ENCODE results near the gene SIK3.

The SIK3 gene

DNA sequence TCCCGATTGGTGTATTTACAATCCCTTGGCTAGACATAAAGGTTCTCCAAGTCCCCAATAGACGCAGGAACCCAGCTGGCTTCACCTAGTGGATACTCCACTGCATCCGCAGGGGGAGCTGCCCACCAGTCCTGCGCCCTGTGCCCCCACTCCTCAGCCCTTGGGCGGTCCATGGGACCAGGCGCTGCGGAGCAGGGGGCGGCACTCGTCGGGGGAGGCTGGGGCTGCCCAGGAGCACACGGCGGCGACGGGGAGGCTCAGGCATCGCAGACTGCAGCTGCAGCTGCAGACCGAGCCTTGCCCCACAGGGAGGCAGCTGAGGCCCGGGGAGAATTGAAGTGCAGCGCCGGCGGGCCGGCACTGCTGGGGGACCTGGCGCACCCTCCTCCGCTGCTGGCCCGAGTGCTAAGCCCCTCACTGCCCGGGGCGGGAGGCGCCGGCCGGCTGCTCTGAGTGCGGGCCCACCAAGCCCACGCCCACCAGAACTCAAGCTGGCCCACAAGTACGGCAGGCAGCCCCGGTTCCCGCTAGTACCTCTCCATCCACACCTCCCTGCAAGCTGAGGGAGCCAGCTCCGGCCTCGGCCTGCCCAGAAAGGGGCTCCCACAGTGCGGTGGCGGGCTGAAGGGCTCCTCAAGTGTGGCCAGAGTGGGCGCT is 12.2 kb upstream of the SIK3 start:
- DNase-seq = no peak

DNA sequence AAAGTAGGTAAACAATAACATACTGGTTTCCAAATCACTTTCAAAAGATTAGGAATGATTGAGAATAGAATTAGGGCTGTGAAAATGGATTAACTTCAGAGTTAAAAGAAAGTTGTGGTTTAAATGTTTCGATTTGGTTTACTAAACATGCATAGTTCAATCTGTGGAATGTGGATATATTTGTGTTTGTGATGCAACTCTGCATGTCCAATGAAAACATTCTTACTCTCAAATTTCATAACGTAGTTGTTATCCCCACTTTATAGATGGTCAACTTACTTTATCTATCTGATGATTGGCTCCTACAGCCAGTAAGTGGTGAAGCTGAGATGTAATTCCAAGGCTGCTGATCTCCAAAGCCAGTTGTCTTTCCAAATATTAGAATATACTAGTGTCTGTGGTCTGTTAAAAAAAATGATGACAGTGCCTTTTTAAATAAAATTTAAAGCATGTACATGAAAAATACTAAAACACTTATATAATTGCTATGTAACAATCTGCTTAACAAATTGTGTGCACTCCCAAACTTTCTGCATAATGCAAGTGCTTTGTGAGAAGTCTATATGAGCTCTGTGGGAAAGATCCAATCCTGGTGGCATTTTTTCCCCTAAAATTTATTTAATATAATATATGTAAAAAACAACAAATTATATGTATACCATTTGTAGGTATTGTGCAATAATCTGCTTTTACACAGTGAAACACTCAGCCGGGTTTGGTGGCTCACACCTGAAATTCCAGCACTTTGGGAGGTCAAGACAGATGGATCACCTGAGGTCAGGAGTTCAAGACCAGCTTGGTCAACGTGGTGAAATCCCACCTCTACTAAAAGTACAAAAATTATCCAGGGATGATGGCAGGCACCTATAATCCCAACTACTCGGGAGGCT is 9.7 kb upstream of the SIK3 start:
- no peak for DNase-seq

GRCh38 chr11:117100556-117100955 is 2.3 kb upstream of the SIK3 start:
- DNase-seq = no peak

GRCh38 chr11:117099696-117100095 is 1.5 kb upstream of the SIK3 start:
- DNase-seq = no peak

DNA sequence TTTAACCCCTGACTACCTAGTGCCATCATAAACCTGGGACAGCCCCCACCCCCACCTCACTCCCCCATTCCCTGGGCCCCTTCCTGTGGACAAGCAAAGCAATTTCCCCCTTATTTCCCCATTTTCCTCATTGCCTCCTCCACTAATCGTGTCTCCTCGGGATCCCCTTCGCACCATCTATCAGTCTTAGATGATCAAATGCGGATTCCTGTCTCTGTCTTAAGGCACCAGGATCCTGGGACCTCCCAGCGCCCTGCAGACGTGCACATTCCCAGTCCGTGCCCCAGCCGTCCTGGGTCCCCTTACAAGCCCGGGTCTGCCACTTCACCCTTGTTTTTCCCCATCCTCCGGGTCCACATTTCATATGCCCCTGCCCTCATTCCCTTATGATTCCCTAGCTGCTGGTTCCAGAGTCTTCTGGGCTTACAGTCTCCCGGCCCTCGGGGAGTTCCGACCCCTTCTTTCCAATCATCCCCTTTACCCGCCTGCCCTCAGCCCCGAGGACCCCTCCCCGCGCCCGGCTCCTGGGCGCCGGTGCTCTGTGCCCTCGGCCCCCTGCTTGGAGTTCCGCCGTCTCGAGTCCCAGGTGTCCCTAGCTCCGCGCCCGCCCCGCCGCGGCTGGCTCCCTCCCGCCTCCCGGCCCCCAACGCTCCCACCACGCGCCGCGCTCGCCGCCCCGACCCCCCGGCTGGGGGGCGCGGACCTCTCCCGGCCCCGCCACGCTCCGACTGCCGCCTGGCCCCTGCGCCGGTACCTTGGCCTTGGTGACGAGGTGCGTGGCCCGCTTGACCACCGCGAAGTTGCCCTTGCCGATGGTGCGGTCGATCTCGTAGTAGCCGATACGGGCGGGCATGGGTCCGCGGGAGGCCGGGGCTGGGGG is 599 bp downstream of the SIK3 start:
- peak in 4 of 5 donors; percentile 16 to 24 (median 23) for DNase-seq

DNA sequence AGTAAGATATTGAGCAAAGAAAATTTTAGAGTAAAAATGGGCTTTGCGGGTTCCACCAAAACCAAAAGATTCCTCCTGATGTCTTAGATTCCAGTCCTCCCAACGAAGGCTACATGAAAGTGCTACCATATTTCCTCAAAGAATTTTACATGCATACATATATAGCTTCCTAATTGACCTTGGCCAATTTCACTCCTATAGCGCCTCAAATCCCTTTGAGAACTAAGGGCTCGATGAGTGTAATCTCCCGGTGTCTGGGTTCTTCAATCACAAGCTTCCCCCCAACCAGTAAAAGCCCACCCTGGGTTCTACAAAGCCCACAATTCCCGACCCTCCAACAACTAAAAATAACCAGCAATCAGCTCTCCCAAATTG is 1.2 kb downstream of the SIK3 start:
- no peak for DNase-seq

DNA sequence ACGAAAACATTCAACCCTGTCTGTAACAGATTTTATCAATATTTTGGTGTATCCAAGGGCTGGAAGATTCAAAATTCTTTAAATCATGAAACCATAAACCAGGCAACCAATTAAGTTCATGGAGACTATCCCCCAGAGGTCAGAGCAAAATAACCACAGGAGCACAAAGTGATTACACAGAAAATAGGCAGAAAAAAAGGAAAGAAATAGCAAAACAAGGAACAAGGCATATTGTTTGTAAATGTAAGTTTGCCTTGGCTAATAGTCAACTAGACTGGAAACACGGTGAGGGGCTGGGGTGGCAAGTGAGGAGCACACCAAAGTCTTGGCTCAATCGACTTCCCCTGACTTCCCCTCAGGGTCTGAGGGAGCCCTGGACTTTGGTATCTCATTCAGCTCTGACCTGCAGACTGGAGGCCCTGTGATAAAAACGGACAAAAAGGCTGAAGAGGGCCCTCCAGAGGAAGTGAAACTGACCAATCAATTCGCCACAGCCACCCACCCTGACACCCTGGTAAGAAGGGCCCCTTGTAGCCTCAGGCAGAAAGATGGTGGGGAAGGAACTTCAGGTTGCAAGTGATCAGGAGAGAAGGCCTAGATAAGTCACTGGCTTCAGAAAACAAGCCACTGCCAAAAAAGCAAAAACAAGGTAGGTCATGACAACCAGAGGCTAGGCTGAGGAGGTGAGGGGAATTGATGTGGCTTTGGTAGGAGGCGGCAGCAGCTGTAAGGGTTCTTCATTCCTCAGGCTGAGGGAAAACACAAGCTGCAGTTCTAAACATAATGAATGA is 1.8 kb downstream of the SIK3 start:
- DNase-seq = peak in 4 of 5 donors; percentile 28 to 44 (median 38)

- DNase-seq = peak in 1 of 5 donors; percentile 19
These were observed 2.7 kb downstream of the SIK3 start for GRCh38 chr11:117095284-117096161.

- DNase-seq = no peak
These were observed 3.5 kb downstream of the SIK3 start for GRCh38 chr11:117094776-117095175.

DNA sequence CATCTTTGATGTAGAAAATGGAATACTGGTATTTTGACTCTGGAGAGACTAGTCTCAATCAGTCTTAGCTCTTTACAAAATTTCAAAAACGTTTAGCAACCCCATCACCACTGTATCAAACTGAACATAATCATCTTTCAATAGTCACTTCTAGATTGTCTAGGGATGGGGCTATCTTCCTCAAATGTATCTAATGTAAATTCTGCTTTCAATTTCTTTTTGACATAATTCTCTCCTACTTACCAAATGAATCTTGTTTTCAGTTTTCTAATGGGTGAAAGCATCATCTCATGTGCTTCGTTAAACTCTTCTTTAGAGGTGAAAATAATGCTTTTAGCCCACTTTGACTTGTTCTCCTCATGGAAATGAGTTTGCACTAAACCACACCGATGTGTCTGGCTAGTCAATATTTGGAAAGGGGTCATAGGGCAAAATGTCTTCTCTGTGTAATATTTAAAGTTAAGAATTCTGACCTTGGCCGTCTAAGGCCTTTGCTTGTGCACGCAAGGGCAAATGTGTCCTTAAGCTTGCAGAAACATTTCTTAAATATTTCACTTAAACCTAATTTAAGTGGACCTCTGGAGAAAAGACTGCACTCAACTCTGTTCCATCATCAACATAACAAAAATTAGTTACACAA is 5.2 kb downstream of the SIK3 start:
- peak in 1 of 5 donors; percentile 49 for DNase-seq

DNA sequence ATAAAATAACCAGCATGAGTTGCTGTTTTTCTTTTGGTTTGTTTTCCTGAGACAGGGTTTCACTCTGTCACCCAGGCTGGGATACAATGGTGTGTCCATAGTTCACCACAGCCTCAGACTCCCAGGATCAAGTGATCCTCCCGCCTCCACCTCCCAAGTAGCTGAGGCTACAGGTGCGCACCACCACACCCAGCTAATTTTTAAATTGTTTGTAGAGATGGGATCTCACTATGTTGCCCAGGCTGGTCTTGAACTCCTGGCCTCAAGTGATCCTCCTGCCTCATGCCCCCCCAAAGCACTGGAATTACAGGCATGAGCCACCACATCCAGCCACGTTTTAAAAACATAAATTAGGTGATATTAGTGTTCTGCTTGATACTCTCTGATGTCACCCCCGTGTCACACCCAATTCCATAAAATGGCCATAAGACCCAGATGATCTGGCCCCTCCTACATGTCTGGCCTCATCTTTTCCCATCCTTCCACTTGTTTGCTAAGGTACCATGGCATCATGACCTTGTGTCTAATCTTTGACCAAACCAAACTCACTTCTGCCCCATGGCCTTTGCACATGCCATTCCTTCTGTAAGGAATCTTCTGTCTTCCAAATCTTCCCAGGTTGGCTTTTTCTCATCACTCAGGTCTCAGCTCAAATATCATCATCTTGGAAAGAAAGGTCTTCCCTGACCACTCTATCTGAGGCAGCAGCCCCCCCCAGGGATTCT is 6.3 kb downstream of the SIK3 start:
- no peak for DNase-seq

DNA sequence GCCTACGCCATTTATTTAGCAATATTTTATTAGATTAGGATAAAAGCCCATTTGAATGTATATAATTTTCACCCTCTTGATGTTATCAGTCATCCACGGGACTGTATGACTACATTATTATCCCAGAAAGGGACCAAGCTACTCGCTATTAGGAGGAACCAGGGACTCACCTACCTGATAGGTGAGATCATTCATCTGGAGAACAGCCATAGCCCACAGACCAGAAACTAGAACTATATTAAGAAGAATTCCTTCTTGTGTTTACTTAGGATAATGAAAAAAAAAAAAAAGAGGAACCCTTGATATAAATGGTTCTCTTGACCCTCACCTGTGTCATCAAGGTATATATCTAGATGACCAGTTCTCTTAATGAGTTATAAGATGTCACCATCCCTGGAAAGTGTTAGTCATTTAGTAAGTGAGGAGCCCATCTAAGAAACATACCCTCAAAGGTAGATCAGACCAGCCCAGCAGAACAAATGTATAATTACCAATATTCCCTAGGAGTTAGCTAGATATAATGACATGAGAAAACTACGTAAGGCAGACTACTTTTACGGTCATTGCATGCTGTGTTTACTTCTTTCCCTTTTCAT is 8.0 kb downstream of the SIK3 start:
- DNase-seq = no peak

GRCh38 chr11:117089685-117090084 is 8.5 kb downstream of the SIK3 start:
- DNase-seq = no peak

DNA sequence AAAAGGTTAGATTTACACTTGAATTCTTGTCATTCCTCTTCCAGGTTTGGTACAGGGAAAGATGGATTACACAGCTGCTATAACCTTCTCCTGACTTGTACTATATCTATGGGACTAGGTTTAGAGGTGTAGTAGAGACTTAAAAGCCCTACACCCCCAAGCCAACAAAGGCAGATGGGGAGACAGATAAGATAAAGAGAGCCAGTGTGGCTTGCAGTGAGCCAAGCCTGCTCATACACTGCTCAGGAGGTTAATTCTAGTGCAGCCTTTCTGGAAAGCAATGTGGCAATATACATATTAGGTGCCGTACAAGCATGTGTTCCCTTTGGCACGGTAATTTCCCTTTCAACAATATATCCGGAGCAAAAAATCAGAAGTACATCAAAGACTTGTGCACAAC is 10.8 kb downstream of the SIK3 start:
- no peak for DNase-seq

GRCh38 chr11:117084992-117085391 is 13.2 kb downstream of the SIK3 start:
- no peak for DNase-seq

DNA sequence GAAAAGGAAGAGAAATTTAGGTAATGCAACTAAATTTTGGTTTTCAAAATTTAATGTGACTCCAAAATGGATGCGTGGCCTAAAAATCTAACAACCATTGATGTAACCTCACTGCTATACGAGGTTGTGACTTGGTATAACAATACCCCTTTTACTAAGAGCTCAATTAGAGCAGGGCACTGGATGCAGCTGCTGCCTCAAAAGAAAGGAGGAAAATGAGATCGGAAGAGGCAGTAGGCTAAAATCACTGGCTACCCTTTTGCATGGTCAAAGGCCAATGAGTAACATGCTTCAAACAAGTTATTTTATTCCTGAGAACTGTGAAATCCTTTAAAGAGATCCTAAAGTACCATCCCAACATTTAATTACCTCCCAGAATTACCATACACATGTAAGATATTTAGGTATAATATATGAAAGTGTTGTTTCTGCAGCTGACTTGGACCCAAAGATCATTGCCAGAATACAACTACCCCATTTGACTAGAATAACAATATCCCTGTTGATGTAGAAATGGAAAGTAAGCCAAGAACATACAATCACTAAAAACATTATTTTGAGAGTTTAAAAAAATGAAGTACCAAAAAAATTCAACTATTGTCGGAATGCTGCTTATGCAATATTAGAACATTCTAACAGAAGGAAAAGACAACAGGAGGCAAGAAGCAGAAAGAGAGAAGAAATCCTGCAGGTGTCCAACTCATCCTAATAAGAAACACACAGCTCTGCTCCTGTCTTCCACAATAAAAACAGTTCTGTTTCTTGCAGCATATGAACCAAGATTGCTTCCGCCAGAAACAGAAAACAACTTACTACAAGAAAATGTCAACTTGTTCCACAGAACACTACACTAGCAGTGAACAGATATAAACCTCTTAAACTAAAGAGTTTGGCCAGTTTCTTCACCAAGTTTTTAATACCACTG is 15.0 kb downstream of the SIK3 start:
- no peak for DNase-seq

DNA sequence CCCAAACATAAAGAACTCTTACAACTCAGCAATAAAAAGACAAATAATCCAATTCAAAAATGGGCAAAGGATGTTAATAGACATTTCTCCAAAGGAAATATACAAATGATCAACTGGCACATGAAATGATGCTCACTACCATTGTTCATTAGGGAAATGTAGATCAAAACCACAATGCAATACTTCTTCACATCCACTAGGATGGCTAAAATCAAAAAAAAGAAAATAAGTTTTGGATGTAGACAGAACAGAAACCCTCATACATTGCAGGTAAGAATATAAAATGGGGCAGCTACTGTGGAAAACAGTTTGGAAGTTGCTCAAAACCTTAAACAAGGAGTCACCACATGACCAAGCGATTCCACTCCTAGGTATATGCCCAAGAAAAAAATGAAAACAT is 16.3 kb downstream of the SIK3 start:
- DNase-seq = no peak

DNA sequence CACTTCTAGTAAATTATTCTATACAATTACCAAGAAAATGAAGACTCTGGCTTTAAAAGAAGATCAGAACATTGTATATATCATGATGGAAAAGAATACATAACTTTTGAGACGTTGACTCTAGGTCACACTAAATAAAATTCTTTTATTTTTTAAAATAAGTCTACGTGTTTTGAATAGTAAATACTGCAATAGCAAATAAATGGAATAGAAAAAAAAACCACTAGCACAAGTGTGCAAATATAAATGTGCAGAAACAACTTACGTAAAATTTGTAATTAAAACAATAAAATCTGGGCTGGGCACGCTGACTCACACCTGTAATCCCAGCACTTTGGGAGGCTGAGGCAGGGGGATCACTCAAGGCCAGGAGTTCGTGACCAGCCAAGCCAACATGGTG is 17.9 kb downstream of the SIK3 start:
- no peak for DNase-seq
